ENCODE results near the gene PFKFB3.
"Not testable (repeated sequence)": the region's sequence is repeated elsewhere in the genome, so short reads cannot be mapped to it uniquely, and the experiment has no call there.

Gene PFKFB3

DNA sequence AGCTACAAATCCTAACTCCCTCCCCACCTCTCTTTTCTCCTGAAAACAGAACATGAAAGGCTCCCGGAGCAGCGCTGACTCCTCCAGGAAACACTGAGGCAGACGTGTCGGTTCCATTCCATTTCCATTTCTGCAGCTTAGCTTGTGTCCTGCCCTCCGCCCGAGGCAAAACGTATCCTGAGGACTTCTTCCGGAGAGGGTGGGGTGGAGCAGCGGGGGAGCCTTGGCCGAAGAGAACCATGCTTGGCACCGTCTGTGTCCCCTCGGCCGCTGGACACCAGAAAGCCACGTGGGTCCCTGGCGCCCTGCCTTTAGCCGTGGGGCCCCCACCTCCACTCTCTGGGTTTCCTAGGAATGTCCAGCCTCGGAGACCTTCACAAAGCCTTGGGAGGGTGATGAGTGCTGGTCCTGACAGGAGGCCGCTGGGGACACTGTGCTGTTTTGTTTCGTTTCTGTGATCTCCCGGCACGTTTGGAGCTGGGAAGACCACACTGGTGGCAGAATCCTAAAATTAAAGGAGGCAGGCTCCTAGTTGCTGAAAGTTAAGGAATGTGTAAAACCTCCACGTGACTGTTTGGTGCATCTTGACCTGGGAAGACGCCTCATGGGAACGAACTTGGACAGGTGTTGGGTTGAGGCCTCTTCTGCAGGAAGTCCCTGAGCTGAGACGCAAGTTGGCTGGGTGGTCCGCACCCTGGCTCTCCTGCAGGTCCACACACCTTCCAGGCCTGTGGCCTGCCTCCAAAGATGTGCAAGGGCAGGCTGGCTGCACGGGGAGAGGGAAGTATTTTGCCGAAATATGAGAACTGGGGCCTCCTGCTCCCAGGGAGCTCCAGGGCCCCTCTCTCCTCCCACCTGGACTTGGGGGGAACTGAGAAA, 30.4 kb downstream of the PFKFB3 start:
- peaks cover 43% of the 10 kb centered on the region for H3K36me3 ChIP-seq (ENCODE audit: insufficient read depth, low read length)
- H3K9me3 ChIP-seq (ENCODE audit: low read length): no peaks in the 10 kb centered on the region
- no peaks in the 10 kb centered on the region for H3K27me3 ChIP-seq (ENCODE audit: control insufficient read depth in 1 of 2, insufficient read depth in 2 of 2, low read length in 2 of 2)
- H3K4me3 ChIP-seq (ENCODE audit: low read depth in 1 of 2, low read length in 2 of 2): no peak overlapping the region
- no peaks in the 10 kb centered on the region for H3K4me1 ChIP-seq (ENCODE audit: insufficient read depth, low read length)
- no peak overlapping the region for H3K27ac ChIP-seq (ENCODE audit: low read depth, low read length)
- H3K9ac ChIP-seq (ENCODE audit: low read length): no peak overlapping the region

GRCh38 chr10:6233725-6234277, 31.1 kb downstream of the PFKFB3 start:
- Histone ChIP-seq H3K4me1 (ENCODE audit: insufficient read depth, low read length) (no peaks in the 10 kb centered on the region), H3K4me3 (ENCODE audit: low read depth in 1 of 2, low read length in 2 of 2) (no peak overlapping the region), H3K27ac (ENCODE audit: low read depth, low read length) (no peak overlapping the region), H3K27me3 (ENCODE audit: control insufficient read depth in 1 of 2, insufficient read depth in 2 of 2, low read length in 2 of 2) (no peaks in the 10 kb centered on the region), H3K36me3 (ENCODE audit: insufficient read depth, low read length) (peaks cover 40% of the 10 kb centered on the region), H3K9ac (ENCODE audit: low read length) (no peak overlapping the region), H3K9me3 (ENCODE audit: low read length) (no peaks in the 10 kb centered on the region)

DNA sequence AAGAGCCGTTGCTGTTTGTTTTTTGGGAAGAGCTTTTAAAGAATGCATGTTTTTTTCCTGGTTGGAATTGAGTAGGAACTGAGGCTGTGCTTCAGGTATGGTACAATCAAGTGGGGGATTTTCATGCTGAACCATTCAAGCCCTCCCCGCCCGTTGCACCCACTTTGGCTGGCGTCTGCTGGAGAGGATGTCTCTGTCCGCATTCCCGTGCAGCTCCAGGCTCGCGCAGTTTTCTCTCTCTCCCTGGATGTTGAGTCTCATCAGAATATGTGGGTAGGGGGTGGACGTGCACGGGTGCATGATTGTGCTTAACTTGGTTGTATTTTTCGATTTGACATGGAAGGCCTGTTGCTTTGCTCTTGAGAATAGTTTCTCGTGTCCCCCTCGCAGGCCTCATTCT, 31.6 kb downstream of the PFKFB3 start:
- Histone ChIP-seq H3K9me3 (ENCODE audit: low read length) (no peaks in the 10 kb centered on the region), H3K4me1 (ENCODE audit: insufficient read depth, low read length) (peaks cover 6% of the 10 kb centered on the region), H3K27me3 (ENCODE audit: control insufficient read depth in 1 of 2, insufficient read depth in 2 of 2, low read length in 2 of 2) (no peaks in the 10 kb centered on the region), H3K36me3 (ENCODE audit: insufficient read depth, low read length) (peaks cover 39% of the 10 kb centered on the region), H3K27ac (ENCODE audit: low read depth, low read length) (no peak overlapping the region), H3K4me3 (ENCODE audit: low read depth in 1 of 2, low read length in 2 of 2) (no peak overlapping the region), H3K9ac (ENCODE audit: low read length) (no peak overlapping the region)

DNA sequence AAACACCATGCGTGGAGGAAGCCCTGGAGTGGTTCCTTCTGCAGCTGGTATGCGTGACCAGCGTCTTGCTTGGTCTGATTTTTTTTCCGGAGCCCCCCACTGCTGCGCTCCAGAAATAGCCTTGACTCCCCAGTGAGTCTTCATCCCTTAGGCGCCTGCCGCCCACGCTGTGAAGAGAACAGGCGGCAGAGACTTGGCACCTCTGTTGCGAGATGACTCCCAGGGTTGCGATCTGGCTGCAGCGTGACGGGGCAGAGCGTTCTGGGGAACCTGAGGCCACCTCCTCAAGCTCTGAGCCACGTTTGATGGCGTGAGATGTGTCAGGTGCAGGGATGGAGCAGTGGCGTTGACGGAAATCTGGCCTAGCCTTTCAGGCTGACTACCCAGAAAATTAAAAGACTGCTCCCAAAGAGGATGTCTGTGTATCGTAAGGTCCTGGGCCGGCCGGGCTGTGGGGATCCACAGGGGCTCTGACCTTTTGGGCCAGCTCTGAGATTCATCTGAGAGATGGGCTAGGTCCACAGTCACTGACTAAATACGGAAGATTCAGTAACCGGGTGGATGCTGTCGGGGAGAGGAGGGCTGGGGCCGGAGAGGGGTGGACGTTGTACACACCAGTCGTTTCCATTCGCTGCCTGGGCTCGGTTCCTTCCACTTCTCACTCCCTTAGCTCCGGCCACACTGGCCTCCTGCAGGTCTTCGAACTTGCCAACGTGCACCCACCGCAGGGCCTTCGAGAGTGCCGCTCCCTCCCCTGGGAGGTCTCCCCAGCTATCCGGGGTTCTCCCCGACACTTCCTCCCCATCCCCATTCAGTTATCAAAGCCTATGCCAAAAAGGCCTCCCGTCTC, 33.8 kb downstream of the PFKFB3 start:
- no peaks in the 10 kb centered on the region for H3K9me3 ChIP-seq (ENCODE audit: low read length)
- H3K27me3 ChIP-seq (ENCODE audit: control insufficient read depth in 1 of 2, insufficient read depth in 2 of 2, low read length in 2 of 2): no peaks in the 10 kb centered on the region
- peaks cover 7% of the 10 kb centered on the region for H3K4me1 ChIP-seq (ENCODE audit: insufficient read depth, low read length)
- no peak overlapping the region for H3K9ac ChIP-seq (ENCODE audit: low read length)
- no peak overlapping the region for H3K27ac ChIP-seq (ENCODE audit: low read depth, low read length)
- no peak overlapping the region for H3K4me3 ChIP-seq (ENCODE audit: low read depth in 1 of 2, low read length in 2 of 2)
- H3K36me3 ChIP-seq (ENCODE audit: insufficient read depth, low read length): peaks cover 31% of the 10 kb centered on the region

- Histone ChIP-seq H3K27ac (ENCODE audit: low read depth, low read length) (no peak overlapping the region), H3K4me3 (ENCODE audit: low read depth in 1 of 2, low read length in 2 of 2) (no peak overlapping the region), H3K9ac (ENCODE audit: low read length) (no peak overlapping the region), H3K4me1 (ENCODE audit: insufficient read depth, low read length) (peaks cover 7% of the 10 kb centered on the region), H3K36me3 (ENCODE audit: insufficient read depth, low read length) (peaks cover 26% of the 10 kb centered on the region), H3K27me3 (ENCODE audit: control insufficient read depth in 1 of 2, insufficient read depth in 2 of 2, low read length in 2 of 2) (no peaks in the 10 kb centered on the region), H3K9me3 (ENCODE audit: low read length) (no peaks in the 10 kb centered on the region)
Observed at GRCh38 chr10:6237199-6237530, 34.4 kb downstream of the PFKFB3 start.

GRCh38 chr10:6238587-6239212, 36.0 kb downstream of the PFKFB3 start:
- H3K36me3 ChIP-seq (ENCODE audit: insufficient read depth, low read length): peaks cover 11% of the 10 kb centered on the region
- not testable (repeated sequence) for H3K27ac ChIP-seq (ENCODE audit: low read depth, low read length); H3K9me3 ChIP-seq (ENCODE audit: low read length); H3K4me3 ChIP-seq (ENCODE audit: low read depth in 1 of 2, low read length in 2 of 2); H3K9ac ChIP-seq (ENCODE audit: low read length); H3K4me1 ChIP-seq (ENCODE audit: insufficient read depth, low read length); H3K27me3 ChIP-seq (ENCODE audit: control insufficient read depth in 1 of 2, insufficient read depth in 2 of 2, low read length in 2 of 2)

- peaks cover 7% of the 10 kb centered on the region for H3K4me1 ChIP-seq (ENCODE audit: insufficient read depth, low read length)
- H3K9ac ChIP-seq (ENCODE audit: low read length): no peak overlapping the region
- no peaks in the 10 kb centered on the region for H3K27me3 ChIP-seq (ENCODE audit: control insufficient read depth in 1 of 2, insufficient read depth in 2 of 2, low read length in 2 of 2)
- no peaks in the 10 kb centered on the region for H3K9me3 ChIP-seq (ENCODE audit: low read length)
- H3K4me3 ChIP-seq (ENCODE audit: low read depth in 1 of 2, low read length in 2 of 2): no peak overlapping the region
- H3K27ac ChIP-seq (ENCODE audit: low read depth, low read length): no peak overlapping the region
- H3K36me3 ChIP-seq (ENCODE audit: insufficient read depth, low read length): peaks cover 4% of the 10 kb centered on the region
Observed at GRCh38 chr10:6239213-6239991, 36.7 kb downstream of the PFKFB3 start.

DNA sequence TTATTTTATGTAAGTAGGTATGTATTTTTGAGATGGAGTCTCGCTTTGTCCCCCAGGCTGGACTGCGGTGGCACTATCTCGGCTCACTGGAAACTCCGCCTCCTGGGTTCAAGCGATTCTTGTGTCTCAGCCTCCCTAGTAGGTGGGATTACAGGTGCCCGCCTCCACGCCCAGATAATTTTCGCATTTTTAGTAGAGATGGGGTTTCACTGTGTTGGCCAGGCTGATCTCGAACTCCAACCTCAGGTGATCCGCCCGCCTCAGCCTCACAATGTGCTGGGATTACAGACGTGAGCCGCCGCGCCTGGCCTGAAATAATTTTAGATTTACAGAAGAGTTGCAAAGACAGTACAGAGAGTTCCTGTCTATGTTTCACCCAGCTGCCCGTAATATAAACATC, 37.5 kb downstream of the PFKFB3 start:
- Histone ChIP-seq H3K4me1 (ENCODE audit: insufficient read depth, low read length) (peaks cover 7% of the 10 kb centered on the region), H3K4me3 (ENCODE audit: low read depth in 1 of 2, low read length in 2 of 2) (no peak overlapping the region), H3K27me3 (ENCODE audit: control insufficient read depth in 1 of 2, insufficient read depth in 2 of 2, low read length in 2 of 2) (no peaks in the 10 kb centered on the region), H3K36me3 (ENCODE audit: insufficient read depth, low read length) (no peaks in the 10 kb centered on the region), H3K9me3 (ENCODE audit: low read length) (no peaks in the 10 kb centered on the region), H3K9ac (ENCODE audit: low read length) (no peak overlapping the region), H3K27ac (ENCODE audit: low read depth, low read length) (no peak overlapping the region)

GRCh38 chr10:6242089-6242488, 39.4 kb downstream of the PFKFB3 start:
- H3K27ac ChIP-seq (ENCODE audit: low read depth, low read length): no peak overlapping the region

DNA sequence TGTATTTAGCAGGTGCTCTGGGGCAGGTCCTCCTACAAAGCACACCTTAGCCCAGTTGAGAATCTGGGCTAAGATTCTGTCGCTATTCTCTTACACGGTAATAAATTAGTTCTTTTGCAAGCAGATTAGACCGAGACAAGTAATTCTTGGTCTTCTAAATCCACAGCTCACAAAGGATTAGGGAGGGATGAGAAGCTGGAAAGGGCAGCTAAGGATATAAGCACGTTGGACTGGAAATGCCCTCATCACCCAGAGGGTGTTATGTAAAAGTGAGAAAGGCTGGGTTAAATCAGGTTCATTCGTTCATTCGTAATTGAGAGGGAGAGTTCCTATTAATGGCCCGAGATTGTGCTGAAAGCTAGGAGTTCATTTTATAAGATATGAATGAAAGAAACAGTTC, 41.8 kb downstream of the PFKFB3 start:
- Histone ChIP-seq H3K9me3 (ENCODE audit: low read length) (no peaks in the 10 kb centered on the region), H3K27me3 (ENCODE audit: control insufficient read depth in 1 of 2, insufficient read depth in 2 of 2, low read length in 2 of 2) (no peaks in the 10 kb centered on the region), H3K27ac (ENCODE audit: low read depth, low read length) (no peak overlapping the region), H3K4me1 (ENCODE audit: insufficient read depth, low read length) (no peaks in the 10 kb centered on the region), H3K36me3 (ENCODE audit: insufficient read depth, low read length) (no peaks in the 10 kb centered on the region), H3K4me3 (ENCODE audit: low read depth in 1 of 2, low read length in 2 of 2) (no peak overlapping the region), H3K9ac (ENCODE audit: low read length) (no peak overlapping the region)

More at GRCh38 chr10:6242089-6242488, 39.4 kb downstream of the PFKFB3 start:
- Histone ChIP-seq H3K9ac (ENCODE audit: low read length) (no peak overlapping the region), H3K9me3 (ENCODE audit: low read length) (no peaks in the 10 kb centered on the region), H3K27me3 (ENCODE audit: control insufficient read depth in 1 of 2, insufficient read depth in 2 of 2, low read length in 2 of 2) (no peaks in the 10 kb centered on the region), H3K4me1 (ENCODE audit: insufficient read depth, low read length) (peaks cover 7% of the 10 kb centered on the region), H3K4me3 (ENCODE audit: low read depth in 1 of 2, low read length in 2 of 2) (no peak overlapping the region), H3K36me3 (ENCODE audit: insufficient read depth, low read length) (no peaks in the 10 kb centered on the region)
